ENCODE data around the gene GRPEL1.

Gene GRPEL1

DNA sequence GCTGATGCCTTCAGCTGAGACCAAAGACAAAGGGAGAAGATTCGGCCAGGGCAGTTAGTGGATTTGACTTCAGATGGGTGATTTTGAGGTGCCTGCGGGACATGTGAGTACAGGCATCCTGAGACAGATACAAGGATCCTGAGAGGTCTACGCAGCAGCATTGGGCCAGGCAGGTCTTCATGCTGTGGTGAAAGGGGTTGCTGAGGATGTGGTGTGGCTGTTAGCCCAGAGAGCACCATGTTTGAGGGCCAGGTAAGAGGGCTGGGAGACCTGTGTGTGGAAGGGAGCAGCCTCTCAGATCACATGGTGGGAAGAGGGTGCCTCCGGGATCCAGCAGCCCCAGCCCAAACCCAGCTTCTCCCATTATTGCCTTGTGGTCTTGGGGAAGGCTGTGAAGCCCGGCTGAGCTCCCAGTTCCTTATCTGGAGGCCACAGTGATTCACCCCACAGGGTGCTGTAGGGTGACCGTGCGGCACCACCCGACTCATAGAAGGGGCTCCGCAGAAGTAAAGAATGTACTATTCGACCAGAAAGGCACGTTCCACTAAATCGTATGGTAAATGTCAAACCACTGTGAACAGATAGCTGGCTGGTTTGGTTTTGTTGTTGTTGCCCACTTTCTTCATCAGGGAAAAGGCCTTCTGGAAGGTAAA, 52.4 kb downstream of the GRPEL1 start:
- no peak for DNase-seq (ENCODE audit: extremely low spot score)
- POLR2A ChIA-PET: no interaction called here
- TF ChIP-seq, protein P1, sequence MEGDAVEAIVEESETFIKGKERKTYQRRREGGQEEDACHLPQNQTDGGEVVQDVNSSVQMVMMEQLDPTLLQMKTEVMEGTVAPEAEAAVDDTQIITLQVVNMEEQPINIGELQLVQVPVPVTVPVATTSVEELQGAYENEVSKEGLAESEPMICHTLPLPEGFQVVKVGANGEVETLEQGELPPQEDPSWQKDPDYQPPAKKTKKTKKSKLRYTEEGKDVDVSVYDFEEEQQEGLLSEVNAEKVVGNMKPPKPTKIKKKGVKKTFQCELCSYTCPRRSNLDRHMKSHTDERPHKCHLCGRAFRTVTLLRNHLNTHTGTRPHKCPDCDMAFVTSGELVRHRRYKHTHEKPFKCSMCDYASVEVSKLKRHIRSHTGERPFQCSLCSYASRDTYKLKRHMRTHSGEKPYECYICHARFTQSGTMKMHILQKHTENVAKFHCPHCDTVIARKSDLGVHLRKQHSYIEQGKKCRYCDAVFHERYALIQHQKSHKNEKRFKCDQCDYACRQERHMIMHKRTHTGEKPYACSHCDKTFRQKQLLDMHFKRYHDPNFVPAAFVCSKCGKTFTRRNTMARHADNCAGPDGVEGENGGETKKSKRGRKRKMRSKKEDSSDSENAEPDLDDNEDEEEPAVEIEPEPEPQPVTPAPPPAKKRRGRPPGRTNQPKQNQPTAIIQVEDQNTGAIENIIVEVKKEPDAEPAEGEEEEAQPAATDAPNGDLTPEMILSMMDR (IDR thresholded peaks at IDR 0.05; ENCODE audit: control extremely low read depth, extremely low read depth, low read depth, missing control alignments): no peak
- CTCF ChIA-PET: interaction anchor here (0.7 to 8.0 kb wide), 3 partner anchors 11 to 28 kb away, joined by 3 to 41 read pairs (median 4); partner anchors contain the start of gene TADA2B

DNA sequence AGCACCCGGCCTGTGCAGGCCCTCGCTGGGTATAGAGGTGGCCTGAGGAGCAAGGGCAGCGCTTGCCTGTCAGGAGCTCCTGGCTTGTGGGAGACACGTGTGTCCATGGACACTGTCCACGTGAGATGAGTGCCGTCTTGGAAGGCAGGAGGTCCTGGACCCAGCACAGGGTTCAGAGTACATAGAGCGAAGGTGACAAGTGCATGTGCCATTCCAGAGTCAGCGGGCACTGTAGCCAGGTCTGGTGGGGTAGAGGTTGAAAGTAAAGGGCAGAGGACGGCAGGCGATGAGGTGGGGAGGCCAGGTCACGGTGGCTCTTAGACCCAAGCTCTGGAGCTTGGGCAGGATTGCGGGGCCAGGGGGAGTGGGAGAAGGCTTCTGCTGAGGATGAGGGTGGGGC, 53.0 kb downstream of the GRPEL1 start:
- POLR2A ChIA-PET: interaction anchor here (0.6 kb wide), 1 partner anchor 31 kb away, joined by 3 read pairs; no protein-coding TSS in a partner anchor

DNA sequence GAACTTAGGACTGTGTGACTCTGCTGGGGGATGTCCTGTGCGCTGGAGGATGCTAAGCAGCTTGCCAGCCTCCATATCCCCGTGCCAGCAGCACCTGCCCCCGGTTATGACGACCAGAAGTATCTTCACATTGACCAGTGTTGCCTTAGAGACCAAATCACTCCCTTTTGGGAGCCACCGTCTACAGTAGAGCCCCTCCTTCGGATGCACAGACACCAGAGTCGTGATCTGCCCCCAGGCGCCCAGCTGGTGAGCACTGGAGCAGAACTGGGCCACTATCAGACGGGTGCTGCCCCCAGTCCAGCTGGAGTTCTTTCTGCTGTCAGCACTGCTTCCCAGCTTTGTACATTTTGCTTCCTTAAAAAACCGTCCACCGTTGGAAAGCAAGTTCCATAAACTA, 54.7 kb downstream of the GRPEL1 start:
- CTCF ChIA-PET: interaction anchor here (1.1 to 8.0 kb wide), 7 partner anchors 12 to 293 kb away, joined by 3 to 41 read pairs (median 8); partner anchors contain the start of gene TADA2B
- TF ChIP-seq, protein P1 (IDR thresholded peaks at IDR 0.05; ENCODE audit: control extremely low read depth, extremely low read depth, low read depth, missing control alignments): no peak
- POLR2A ChIA-PET: interaction anchor here (0.7 to 1.4 kb wide), 2 partner anchors 55 to 56 kb away, joined by 3 read pairs; partner anchors contain the start of gene GRPEL1

More for the DNA sequence above, 53.0 kb downstream of the GRPEL1 start:
- CTCF ChIA-PET: interaction anchor here (8.0 kb wide), 1 partner anchor 28 kb away, joined by 41 read pairs; the partner anchor contains the start of gene TADA2B
- TF ChIP-seq, protein P1 (IDR thresholded peaks at IDR 0.05; ENCODE audit: control extremely low read depth, extremely low read depth, low read depth, missing control alignments): no peak
- DNase-seq (ENCODE audit: extremely low spot score): no peak

DNA sequence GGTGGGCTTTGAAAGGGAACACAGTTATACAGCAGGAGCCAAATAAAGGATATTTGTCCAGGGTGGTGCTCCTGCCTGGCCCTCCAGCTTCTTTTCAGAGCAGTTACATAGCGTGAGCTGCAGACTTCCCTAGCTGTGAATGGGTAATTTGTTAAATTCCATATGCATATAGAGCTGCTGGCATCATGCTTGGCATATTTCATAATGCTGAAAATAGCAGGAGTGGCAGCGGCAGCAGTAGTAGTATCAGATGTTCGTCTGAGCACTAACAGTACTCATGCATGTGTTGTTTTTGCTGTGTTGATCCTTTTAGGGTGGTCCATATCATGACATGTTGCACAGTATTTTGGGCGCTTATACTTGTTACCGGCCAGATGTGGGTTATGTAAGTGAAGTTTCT, 58.3 kb downstream of the GRPEL1 start:
- ChIA-PET POLR2A (no interaction called here), CTCF (interaction anchor here (1.5 kb wide), 1 partner anchor 8 kb away, joined by 5 read pairs; no protein-coding TSS in a partner anchor)
- TF ChIP-seq, protein P1 (IDR thresholded peaks at IDR 0.05; ENCODE audit: control extremely low read depth, extremely low read depth, low read depth, missing control alignments): no peak
- DNase-seq (ENCODE audit: extremely low spot score): no peak

More for the DNA sequence above, 54.7 kb downstream of the GRPEL1 start:
- DNase-seq (ENCODE audit: extremely low spot score): no peak

All from GM10248 (cell line).